GM21390 (cell line): ENCODE data around the gene DCAF7.

Source experiments
- ATAC-seq: cut with Tn5 transposase; IDR thresholded peaks from one replicate; pipeline ENCODE4 v1.9.1; 2021; ENCODE audit not compliant: unreplicated experiment

DCAF7 gene, protein sequence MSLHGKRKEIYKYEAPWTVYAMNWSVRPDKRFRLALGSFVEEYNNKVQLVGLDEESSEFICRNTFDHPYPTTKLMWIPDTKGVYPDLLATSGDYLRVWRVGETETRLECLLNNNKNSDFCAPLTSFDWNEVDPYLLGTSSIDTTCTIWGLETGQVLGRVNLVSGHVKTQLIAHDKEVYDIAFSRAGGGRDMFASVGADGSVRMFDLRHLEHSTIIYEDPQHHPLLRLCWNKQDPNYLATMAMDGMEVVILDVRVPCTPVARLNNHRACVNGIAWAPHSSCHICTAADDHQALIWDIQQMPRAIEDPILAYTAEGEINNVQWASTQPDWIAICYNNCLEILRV

GRCh38 chr17:63549946-63550816, at the start of gene DCAF7:
Gene DCAF7 (plus strand): TSS chr17:63550477. CDS start chr17:63550678, 201 bp downstream.
- ATAC-seq = peak; percentile 94

GRCh38 chr17:63500543-63501390, 49.5 kb upstream of the DCAF7 start:
- ATAC-seq = no peak

DNA sequence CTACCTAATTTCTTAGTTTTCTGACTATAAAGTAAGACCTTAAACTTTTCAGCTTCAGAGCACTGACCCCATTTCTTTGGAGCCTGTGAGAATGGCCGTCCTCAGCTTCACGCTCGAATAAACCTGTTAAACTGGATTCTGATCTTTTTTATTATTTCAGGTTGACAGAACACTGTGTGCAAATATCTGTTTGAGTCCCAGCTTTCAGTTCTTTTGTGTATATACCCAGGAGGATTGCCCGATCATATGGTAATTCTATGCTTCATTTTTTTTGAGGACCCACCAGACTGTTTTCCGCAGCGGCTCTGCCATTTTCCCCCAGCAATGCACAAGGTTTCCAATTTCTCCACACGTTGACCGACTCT, 47.0 kb upstream of the DCAF7 start:
- ATAC-seq = no peak

DNA sequence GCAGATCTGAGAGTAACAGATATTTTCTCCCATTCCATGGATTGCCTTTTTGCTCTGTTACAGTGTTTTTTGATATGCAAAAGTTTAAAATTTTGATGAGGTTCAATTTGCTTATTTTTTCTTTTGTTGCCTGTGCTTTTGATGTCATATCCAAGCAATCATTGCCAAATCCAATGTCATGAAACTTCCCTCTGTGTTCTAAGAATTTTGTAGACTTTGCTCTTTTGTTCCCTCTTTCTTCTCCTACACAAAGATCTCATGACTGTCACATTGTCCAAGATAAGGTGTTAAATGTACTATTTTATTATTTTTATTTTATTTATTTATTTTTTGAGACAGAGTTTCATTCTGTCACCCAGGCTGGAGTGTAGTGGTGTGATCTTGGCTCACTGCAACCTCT, 46.0 kb upstream of the DCAF7 start:
- no peak for ATAC-seq

DNA sequence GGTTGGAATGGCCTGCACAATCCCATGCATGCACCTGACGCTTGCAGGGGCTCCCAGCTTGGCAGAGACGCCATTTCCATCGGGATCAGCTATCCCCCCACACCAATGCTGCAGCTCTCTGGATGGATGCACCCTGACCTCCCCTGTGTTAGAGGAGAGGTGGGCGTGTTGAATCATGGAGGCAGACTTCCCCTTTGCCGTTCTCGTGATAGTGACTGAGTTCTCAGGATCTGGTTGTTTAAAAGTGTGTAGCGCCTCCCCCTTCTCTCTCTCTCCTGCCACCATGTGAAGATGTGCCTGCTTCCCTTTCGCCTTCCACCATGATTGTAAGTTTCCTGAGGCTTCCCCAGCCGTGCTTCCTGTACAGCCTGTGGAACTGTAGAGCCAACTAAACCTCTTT, 44.9 kb upstream of the DCAF7 start:
- no peak for ATAC-seq

DNA sequence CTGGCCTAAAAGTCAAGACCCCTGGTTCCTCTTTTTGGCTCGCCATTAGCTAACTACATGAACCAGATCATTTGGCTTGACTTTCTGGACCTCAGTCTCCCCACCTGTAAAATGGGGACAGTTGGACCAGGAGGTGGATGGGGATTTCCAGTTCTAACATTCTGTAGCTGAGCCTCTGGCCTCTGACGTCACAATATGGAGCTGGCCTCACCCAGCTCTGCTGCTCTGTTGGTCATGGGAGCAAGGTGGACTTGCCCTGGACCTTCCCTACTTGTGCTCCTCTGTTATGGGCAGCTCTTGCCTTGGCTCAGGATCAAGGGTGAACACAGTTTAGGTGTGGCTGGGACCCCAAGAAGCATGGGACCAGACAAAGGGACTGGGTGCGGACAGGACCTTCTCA, 43.6 kb upstream of the DCAF7 start:
- ATAC-seq = no peak

DNA sequence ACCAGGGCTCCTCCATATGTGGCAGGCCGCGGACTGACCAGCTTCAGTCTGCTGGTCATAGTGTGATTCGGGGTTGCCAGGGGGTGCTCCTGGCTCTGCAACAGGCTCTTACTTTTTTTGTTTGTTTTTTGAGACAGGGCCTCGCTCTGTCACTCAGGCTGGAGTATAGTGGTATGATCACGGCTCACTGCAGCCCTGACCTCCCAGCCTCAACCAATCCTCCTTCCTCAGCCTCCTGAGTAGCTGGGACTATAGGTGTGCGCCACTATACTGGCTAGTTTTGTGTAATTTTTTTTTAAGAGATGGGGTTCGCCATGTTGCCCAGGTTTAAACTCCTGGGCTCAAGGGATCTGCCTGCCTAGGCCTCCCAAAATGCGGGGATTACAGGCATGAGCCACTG, 38.9 kb upstream of the DCAF7 start:
- no peak for ATAC-seq

GRCh38 chr17:63512388-63512787, 37.9 kb upstream of the DCAF7 start:
- no peak for ATAC-seq

DNA sequence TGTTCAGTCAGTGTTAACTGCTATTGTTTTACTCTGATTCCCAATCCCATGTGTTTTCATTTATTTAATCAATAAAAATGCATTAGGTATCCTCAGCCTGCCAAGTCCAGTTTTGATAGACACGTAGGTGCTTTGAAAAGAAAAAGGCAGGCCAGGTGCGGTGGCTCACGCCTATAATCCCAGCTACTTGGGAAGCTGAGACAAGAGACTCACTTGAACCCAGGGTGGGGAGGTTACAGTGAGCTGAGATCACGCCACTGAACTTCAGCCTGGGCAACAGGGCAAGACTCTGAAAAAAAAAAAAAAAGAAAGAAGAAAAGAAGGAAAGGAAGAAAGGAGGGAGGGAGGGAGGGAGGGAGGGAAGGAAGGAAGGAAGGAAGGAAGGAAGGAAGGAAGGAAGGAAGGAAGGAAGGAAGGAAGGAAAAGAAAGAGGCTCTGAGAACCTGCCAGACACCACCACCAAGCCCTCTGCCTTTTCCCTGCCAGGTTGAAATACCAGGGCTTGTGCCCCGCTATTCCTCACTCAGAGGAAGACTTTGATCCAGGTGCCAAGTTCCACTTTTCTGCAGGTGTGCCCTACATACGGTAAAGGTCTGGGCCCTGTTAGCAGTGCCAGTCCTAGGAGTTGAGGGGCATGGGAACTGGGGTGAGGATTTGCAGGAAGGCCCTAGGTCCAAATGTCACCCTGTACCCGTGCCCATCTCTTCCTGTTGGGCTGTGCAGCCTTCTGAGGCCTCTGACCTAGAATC, 37.2 kb upstream of the DCAF7 start:
- no peak for ATAC-seq

GRCh38 chr17:63514477-63514876, 35.8 kb upstream of the DCAF7 start:
- peak; percentile 23 for ATAC-seq

DNA sequence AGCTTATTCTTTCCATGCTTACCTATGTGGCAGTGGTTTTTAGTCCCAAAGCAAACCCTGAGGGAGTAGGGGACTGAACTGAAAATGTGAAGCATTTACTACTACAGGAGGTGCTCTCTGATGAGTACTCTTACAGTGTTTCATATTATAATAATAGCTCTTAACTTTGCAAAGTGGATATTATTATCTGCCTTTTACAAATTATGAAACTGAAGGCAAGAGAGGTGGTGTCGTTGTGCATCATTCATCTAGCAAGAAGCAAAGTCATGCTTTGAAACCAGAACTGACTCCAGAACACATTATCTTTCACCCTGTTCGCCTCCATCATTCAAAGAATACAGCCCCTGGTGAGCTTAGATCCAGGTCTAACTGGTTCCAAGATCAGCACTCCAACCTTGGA, 35.3 kb upstream of the DCAF7 start:
- peak; percentile 70 for ATAC-seq

GRCh38 chr17:63515426-63515825, 34.9 kb upstream of the DCAF7 start:
- no peak for ATAC-seq

GRCh38 chr17:63516910-63517824, 33.1 kb upstream of the DCAF7 start:
- ATAC-seq = no peak

- ATAC-seq = no peak
These were observed 32.3 kb upstream of the DCAF7 start for GRCh38 chr17:63517825-63518534.

DNA sequence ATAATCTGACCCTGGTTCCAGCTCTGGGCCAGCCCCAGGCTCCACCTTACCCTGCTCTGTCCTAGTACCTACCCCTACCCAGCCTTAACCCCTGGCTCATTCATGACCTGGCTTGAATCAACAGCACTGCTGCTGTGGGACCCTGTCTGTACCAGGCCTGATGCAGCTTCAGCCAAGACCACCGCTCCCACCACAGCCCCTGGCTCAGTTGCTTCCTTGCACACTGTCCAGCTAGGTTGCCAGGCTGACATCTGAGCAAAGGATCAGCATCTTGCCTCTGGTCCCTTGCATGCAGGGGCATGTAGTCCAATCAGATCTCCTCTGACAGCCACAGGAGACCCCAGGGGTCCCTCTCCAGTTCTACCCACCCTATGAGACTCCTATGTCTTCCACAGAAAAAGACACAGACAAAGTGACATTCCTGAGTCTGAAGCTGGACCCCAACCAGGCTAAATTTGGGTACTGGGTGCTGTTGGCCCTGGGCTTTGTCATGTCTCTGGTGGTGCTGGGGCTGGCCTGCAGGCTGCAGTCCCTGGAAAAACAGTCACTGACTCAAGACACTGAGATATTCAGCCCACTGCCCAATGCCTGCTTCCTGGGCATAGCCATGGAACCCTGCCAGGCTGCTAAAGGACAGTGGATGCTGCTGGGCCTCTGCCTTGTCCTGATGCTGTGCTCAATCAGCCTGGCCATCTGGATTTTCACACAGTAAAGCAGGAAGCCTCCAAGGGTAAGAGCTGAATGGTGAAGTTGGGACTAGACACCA, 31.0 kb upstream of the DCAF7 start:
- no peak for ATAC-seq

DNA sequence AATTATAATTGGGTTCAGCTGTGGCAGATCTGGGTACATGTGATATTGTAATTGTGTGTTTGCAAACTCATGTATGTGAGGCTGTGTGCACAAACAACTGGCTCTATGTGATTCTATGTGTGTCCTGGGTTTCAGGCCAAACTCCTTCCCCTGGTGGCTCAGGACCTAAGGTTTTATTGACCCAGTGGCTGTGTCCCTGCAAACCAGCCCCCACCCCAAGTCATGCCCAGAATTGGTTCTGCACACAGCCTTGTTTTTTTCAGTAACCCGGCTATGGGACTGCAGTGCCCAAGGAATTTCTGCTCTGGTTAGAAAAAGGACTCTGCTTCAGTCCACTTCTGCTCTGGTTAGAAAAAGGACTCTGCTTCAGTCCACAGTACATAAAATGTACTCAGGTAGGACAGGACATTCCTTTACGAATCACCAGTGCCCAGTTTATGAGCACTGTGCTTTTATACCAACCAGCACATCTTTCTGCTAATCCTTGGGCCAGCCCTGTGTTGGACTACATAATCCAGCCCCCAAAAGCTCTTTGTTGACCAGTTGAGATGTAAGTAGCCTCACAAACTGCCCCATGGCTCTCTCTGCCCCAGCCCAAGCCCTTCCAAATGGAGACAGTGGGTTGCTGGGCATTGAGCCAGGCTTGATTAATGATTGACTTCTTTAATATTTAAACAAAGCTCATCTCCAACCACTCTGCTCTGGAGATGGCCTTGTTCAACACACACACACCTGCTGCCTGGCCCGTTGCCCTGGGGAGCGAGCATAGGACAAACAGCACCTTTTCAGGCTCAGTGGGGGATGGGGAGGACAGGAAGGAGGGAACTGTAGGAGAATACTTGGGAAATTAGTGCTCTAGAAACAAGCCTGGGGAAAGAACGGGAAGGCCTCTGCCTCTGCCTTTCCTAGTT, 30.1 kb upstream of the DCAF7 start:
- ATAC-seq = no peak

DNA sequence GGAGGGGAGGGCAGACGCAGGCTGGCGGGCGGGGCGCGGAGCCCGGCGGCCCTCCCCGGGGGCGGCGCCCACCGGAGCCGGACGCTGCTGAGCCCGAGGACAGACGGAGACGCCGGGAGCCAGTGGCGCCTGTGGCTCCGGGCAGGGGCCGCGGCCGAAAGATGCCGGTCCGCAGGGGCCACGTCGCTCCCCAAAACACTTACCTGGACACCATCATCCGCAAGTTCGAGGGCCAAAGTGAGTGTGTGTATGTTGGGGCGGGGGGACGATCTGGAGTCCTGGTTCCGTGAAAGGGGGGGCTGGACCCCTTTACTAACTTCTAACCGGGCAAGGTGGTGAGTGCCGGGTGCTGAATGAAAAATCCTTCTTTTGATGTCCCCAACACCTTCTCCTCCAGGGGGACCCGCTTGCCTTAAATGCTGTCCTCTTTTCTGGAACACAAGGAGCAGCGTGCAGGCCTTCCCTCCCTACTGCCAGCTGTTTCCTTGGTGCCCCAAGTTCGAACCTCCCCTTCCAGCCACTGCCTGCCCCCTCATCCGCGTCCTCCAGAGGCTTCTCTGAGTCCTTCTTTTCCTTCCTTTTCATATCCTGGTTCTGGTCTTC, 26.9 kb upstream of the DCAF7 start, which contains the start of gene KCNH6:
Gene KCNH6, plus strand, starts transcription at position 106 of the 603 bp plus-strand sequence. Its CDS starts 56 bp downstream, at position 162.
- ATAC-seq = no peak
